SK-N-SH (cell line): ENCODE data around the gene ACAD11. TPM values are rescaled to one million over a fixed set of nuclear protein-coding genes. Genes with fewer than 3 reads are reported as not detected.

Experiments
- CTCF ChIA-PET: fragments of 300-600, 350-600 bp; formaldehyde crosslinking; extraction: SDS; loops from one replicate; lab custom pipeline; 2021; lab: Yijun Ruan, JAX
- POLR2A ChIA-PET: fragments of 350-600 bp; sonication (Branson Sonifier 250); formaldehyde crosslinking; extraction: SDS; loops from one replicate; lab custom pipeline; 2020; ENCODE audit warnings: antibody characterized with exemption, inconsistent platforms; lab: Yijun Ruan, JAX
- DNase-seq: peaks from one replicate; pipeline ENCODE4 v3.0.0; 2012
- H2AFZ ChIP-seq: fragments of 200-600 bp; sonication (generic); 2 replicates; pipeline ENCODE4 v1.8.1; 2016; ENCODE audit warnings: antibody characterized with exemption, mild to moderate bottlenecking, low read depth
- H3F3A ChIP-seq: fragments of 200-600 bp; sonication (generic); replicated peaks from 2 replicates; pipeline ENCODE3; 2016; ENCODE audit warnings: antibody characterized with exemption, mild to moderate bottlenecking; ENCODE audit not compliant: insufficient read depth
- H3K27ac ChIP-seq, 2 experiments: fragments of 200-500 bp in 1 of 2; fragments of 200-600 bp in 1 of 2; sonication (Bioruptor generic) in 1 of 2; sonication (generic), shearing (Covaris generic) in 1 of 2; 2 replicates each; pipeline versions ENCODE4 v1.5.1 to v1.6.1; 2014 to 2016; ENCODE audit warnings: low read depth in 2 of 2, inconsistent platforms in 1 of 2, low read length in 1 of 2, mild to moderate bottlenecking in 1 of 2, mixed read lengths in 1 of 2
- H3K27me3 ChIP-seq: fragments of 200-600 bp; sonication (generic), shearing (Covaris generic); 2 replicates; pipeline ENCODE4 v1.6.1; 2016; ENCODE audit warnings: mixed run types; ENCODE audit not compliant: insufficient read depth
- H3K36me3 ChIP-seq, 2 experiments: fragments of 200-500 bp in 1 of 2; fragments of 200-600 bp in 1 of 2; sonication (Bioruptor generic) in 1 of 2; sonication (generic) in 1 of 2; replicated peaks in 1 of 2; 2 replicates each; pipeline versions ENCODE3 to v1.5.1; 2014 to 2016; ENCODE audit warnings: low read length in 1 of 2, mild to moderate bottlenecking in 1 of 2; ENCODE audit not compliant: insufficient read depth in 2 of 2, control insufficient read depth in 1 of 2
- H3K4me1 ChIP-seq, 2 experiments: fragments of 200-500 bp in 1 of 2; fragments of 200-600 bp in 1 of 2; sonication (Bioruptor generic) in 1 of 2; sonication (generic), shearing (Covaris generic) in 1 of 2; 2 replicates each; pipeline versions ENCODE4 v1.5.1 to v1.6.1; 2014 to 2016; ENCODE audit warnings: low read depth in 1 of 2, low read length in 1 of 2, mixed run types in 1 of 2; ENCODE audit not compliant: insufficient read depth in 2 of 2, control insufficient read depth in 1 of 2
- H3K4me2 ChIP-seq: fragments of 200-600 bp; sonication (generic), shearing (Covaris generic); 2 replicates; pipeline ENCODE4 v1.6.1; 2017; ENCODE audit warnings: mixed run types
- H3K4me3 ChIP-seq, 2 experiments: fragments of 200-500 bp in 1 of 2; fragments of 200-600 bp in 1 of 2; sonication (Bioruptor generic) in 1 of 2; sonication (generic), shearing (Covaris generic) in 1 of 2; 2 replicates each; pipeline versions ENCODE4 v1.5.1 to v1.8.1; 2014 to 2016; ENCODE audit warnings: low read depth in 2 of 2, inconsistent platforms in 1 of 2, low read length in 1 of 2, mild to moderate bottlenecking in 1 of 2, mixed read lengths in 1 of 2, moderate library complexity in 1 of 2
- H3K79me2 ChIP-seq: fragments of 200-600 bp; sonication (generic); 2 replicates; pipeline ENCODE4 v1.8.1; 2017; ENCODE audit warnings: mild to moderate bottlenecking; ENCODE audit not compliant: insufficient read depth
- H3K9ac ChIP-seq: fragments of 200-600 bp; sonication (generic); 2 replicates; pipeline ENCODE4 v1.6.1; 2017; ENCODE audit warnings: mixed run types
- H3K9me2 ChIP-seq: fragments of 200-600 bp; sonication (generic); 2 replicates; pipeline ENCODE4 v1.6.1; 2017; ENCODE audit warnings: mixed run types
- H3K9me3 ChIP-seq: fragments of 200-600 bp; sonication (generic); 2 replicates; pipeline ENCODE4 v1.6.1; 2017; ENCODE audit warnings: mixed run types, mild to moderate bottlenecking, moderate library complexity
- H4K20me1 ChIP-seq: fragments of 200-600 bp; sonication (generic); 2 replicates; pipeline ENCODE4 v1.6.1; 2017; ENCODE audit warnings: mild to moderate bottlenecking, mixed run types; ENCODE audit not compliant: insufficient read depth
- FOSL2 ChIP-seq: IDR thresholded peaks from 2 replicates; pipeline ENCODE4 v1.4.0; 2012; ENCODE audit warnings: low read depth, mild to moderate bottlenecking, moderate library complexity, borderline replicate concordance
- FOXJ3 ChIP-seq: sonication (generic); formaldehyde crosslinking; IDR thresholded peaks from 2 replicates; pipeline ENCODE4 v1.5.1; 2020; ENCODE audit warnings: mild to moderate bottlenecking, missing genetic modification reagents
- FOXM1 ChIP-seq: IDR thresholded peaks from 2 replicates; pipeline ENCODE4 v1.4.0; 2012; ENCODE audit warnings: low read depth, mild to moderate bottlenecking
- JUND ChIP-seq: IDR thresholded peaks from 2 replicates; pipeline ENCODE4 v1.4.0; 2012
- TAF1 ChIP-seq: IDR thresholded peaks from 2 replicates; pipeline ENCODE4 v1.6.1; 2012; ENCODE audit warnings: low read depth, mild to moderate bottlenecking, low read length, moderate library complexity, borderline replicate concordance
- YY1 ChIP-seq: IDR thresholded peaks from 2 replicates; pipeline ENCODE4 v1.4.0; 2012; ENCODE audit warnings: low read depth, mild to moderate bottlenecking
- WGBS: methylation state at CpG from one replicate; pipeline ENCODE4 v1.1.6; 2017; ENCODE audit warnings: low lambda C conversion rate; 5-methylcytosine and 5-hydroxymethylcytosine counted together
- polyA plus RNA-seq, 3 experiments: library from polyadenylated mRNA; depleted of rRNA; stranded (reverse); fragments of >200 nt; gene quantifications; 2 replicates each; pipeline ENCODE4 v1.2.3, GENCODE V29; 2012
- TF ChIP-seq, protein P1 (sequence below): fragments of 150-350 bp; IDR thresholded peaks from 2 replicates; pipeline ENCODE4 v1.6.1; 2016; ENCODE audit warnings: mild to moderate bottlenecking, low read depth, low read length
- TF ChIP-seq, protein P2 (sequence below): fragments of 200-600 bp; sonication (generic); IDR thresholded peaks from 2 replicates; pipeline ENCODE4 v1.6.1; 2017; ENCODE audit warnings: antibody characterized with exemption, mild to moderate bottlenecking, moderate library complexity
- TF ChIP-seq, protein P3 (sequence below): IDR thresholded peaks from 2 replicates; pipeline ENCODE4 v1.4.0; 2012; ENCODE audit warnings: low read depth, borderline replicate concordance
- TF ChIP-seq, protein P4 (sequence below): IDR thresholded peaks from 2 replicates; pipeline ENCODE4 v1.4.0; 2012; ENCODE audit warnings: low read depth
- TF ChIP-seq, protein P5 (sequence below): fragments of 150-350 bp; IDR thresholded peaks from 2 replicates; pipeline ENCODE4 v1.6.1; 2017; ENCODE audit warnings: antibody characterized with exemption, low read length, low read depth, borderline replicate concordance
- TF ChIP-seq, protein P6 (sequence below): IDR thresholded peaks from 2 replicates; pipeline ENCODE4 v1.4.0; 2012; ENCODE audit warnings: low read depth, borderline replicate concordance

Gene ACAD11
- polyA plus RNA-seq, 1 of the 3 experiments (the other 2 are of a cell fraction), result 16.3 TPM

DNA sequence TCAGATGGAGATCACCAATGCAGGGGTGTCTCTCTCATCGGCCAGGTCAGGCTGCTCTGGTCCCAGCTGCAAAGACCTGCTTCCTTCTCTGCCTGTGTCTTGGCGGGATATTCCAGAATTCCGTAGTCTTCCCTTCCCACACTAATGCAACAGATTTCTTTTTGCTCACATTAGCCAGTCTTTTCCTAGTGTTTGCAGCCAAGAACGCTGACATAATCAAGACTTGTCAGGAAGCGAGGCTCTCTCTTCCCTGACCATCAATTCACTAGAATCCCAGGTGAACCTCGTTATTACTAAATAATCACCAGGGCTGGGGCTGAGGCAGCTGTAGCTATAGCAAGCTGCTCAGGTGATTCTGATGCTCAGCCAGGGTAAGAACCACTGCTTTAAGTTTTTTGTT, 105.8 kb downstream of the ACAD11 start:
- Histone ChIP-seq H3K27ac (no peak overlapping the region), H3K9me2 (no peaks in the 10 kb centered on the region), H3K9me3 (no peaks in the 10 kb centered on the region), H3K4me3 (no peak overlapping the region), H3K36me3 (no peaks in the 10 kb centered on the region), H3F3A (peaks cover 16% of the 10 kb centered on the region), H3K4me1 (peaks cover 7 to 20% of the 10 kb centered on the region in 2 experiments; a peak in 3 of 4 replicates), H3K79me2 (no peaks in the 10 kb centered on the region), H3K4me2 (no peak overlapping the region), H2AFZ (no peak overlapping the region), H3K27me3 (no peaks in the 10 kb centered on the region), H3K9ac (no peak overlapping the region), H4K20me1 (no peaks in the 10 kb centered on the region)
- 92% methylated on average over 6 of the region's 6 CpGs for WGBS
- CTCF ChIA-PET, result interaction anchor here (1.0 to 2.7 kb wide), 3 partner anchors 15 to 88 kb away, joined by 3 to 7 read pairs (median 3); no protein-coding TSS in a partner anchor
- POLR2A ChIA-PET, result no interaction called here
- no peak for DNase-seq
- TF ChIP-seq FOXJ3 (CRISPR knock-in tag) (no peak), YY1 (no peak), JUND (no peak), FOXM1 (no peak), TAF1 (no peak), FOSL2 (no peak)
- TF ChIP-seq, protein P1, sequence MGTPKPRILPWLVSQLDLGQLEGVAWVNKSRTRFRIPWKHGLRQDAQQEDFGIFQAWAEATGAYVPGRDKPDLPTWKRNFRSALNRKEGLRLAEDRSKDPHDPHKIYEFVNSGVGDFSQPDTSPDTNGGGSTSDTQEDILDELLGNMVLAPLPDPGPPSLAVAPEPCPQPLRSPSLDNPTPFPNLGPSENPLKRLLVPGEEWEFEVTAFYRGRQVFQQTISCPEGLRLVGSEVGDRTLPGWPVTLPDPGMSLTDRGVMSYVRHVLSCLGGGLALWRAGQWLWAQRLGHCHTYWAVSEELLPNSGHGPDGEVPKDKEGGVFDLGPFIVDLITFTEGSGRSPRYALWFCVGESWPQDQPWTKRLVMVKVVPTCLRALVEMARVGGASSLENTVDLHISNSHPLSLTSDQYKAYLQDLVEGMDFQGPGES, result no peak
- TF ChIP-seq, protein P2, sequence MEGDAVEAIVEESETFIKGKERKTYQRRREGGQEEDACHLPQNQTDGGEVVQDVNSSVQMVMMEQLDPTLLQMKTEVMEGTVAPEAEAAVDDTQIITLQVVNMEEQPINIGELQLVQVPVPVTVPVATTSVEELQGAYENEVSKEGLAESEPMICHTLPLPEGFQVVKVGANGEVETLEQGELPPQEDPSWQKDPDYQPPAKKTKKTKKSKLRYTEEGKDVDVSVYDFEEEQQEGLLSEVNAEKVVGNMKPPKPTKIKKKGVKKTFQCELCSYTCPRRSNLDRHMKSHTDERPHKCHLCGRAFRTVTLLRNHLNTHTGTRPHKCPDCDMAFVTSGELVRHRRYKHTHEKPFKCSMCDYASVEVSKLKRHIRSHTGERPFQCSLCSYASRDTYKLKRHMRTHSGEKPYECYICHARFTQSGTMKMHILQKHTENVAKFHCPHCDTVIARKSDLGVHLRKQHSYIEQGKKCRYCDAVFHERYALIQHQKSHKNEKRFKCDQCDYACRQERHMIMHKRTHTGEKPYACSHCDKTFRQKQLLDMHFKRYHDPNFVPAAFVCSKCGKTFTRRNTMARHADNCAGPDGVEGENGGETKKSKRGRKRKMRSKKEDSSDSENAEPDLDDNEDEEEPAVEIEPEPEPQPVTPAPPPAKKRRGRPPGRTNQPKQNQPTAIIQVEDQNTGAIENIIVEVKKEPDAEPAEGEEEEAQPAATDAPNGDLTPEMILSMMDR, result no peak
- TF ChIP-seq, protein P3, sequence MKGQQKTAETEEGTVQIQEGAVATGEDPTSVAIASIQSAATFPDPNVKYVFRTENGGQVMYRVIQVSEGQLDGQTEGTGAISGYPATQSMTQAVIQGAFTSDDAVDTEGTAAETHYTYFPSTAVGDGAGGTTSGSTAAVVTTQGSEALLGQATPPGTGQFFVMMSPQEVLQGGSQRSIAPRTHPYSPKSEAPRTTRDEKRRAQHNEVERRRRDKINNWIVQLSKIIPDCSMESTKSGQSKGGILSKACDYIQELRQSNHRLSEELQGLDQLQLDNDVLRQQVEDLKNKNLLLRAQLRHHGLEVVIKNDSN, result no peak
- TF ChIP-seq, protein P4, sequence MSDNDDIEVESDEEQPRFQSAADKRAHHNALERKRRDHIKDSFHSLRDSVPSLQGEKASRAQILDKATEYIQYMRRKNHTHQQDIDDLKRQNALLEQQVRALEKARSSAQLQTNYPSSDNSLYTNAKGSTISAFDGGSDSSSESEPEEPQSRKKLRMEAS, result no peak
- TF ChIP-seq, protein P5, sequence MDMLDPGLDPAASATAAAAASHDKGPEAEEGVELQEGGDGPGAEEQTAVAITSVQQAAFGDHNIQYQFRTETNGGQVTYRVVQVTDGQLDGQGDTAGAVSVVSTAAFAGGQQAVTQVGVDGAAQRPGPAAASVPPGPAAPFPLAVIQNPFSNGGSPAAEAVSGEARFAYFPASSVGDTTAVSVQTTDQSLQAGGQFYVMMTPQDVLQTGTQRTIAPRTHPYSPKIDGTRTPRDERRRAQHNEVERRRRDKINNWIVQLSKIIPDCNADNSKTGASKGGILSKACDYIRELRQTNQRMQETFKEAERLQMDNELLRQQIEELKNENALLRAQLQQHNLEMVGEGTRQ, result no peak
- TF ChIP-seq, protein P6, sequence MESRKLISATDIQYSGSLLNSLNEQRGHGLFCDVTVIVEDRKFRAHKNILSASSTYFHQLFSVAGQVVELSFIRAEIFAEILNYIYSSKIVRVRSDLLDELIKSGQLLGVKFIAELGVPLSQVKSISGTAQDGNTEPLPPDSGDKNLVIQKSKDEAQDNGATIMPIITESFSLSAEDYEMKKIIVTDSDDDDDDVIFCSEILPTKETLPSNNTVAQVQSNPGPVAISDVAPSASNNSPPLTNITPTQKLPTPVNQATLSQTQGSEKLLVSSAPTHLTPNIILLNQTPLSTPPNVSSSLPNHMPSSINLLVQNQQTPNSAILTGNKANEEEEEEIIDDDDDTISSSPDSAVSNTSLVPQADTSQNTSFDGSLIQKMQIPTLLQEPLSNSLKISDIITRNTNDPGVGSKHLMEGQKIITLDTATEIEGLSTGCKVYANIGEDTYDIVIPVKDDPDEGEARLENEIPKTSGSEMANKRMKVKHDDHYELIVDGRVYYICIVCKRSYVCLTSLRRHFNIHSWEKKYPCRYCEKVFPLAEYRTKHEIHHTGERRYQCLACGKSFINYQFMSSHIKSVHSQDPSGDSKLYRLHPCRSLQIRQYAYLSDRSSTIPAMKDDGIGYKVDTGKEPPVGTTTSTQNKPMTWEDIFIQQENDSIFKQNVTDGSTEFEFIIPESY, result no peak
